ENCODE measurements around the gene PYHIN1.

PYHIN1 gene

DNA sequence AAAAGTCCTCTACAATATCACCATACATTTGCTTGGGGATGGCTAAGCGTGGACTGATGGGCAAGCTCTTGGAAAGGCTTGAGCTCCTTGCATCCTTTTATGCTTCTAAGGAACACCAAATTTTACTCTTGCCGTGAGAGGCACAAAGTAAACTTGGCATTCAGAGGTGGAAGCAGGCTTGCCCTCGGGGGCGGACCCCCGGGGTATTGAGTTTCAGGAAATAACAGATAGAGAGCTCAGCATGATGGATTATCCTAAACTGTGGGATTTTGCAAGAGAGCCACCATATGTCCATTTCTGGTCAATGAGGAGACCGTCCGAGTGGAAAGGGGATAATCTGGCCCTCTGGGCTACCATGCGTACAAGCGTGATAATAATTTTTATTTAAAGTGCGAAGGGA, 92.4 kb downstream of the PYHIN1 start:
- no peak for DNase-seq

DNA sequence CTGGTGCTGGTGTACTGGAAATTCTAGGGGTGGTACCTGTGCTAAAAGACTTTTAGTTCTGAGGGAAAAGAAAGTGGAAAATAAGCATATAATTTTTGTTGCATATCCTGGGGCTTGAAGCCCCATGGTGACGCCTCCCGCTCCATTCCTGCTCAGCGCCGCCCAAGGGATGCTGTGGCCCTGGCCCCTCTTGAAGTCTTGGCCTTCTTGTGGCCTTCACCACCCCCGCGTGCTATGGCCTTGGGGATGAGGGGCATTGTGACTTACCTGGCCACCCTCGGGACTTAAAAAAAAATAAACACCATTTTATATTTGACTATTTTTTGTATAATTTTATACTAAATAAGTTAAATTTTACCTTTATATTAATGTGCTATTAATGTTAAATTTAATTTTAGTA, 93.7 kb downstream of the PYHIN1 start:
- no peak for DNase-seq
